ENCODE data around the gene PIGO. TPM values are rescaled to one million over a fixed set of nuclear protein-coding genes. Genes with fewer than 3 reads are reported as not detected.

The PIGO gene
- total RNA-seq, 1 experiment from 2014 or later, result 23.4 TPM

GRCh38 chr9:35097573-35097972 is 1.2 kb upstream of the PIGO start:
- Histone ChIP-seq H4K8ac (replicated peaks; ENCODE audit: insufficient read length, low read depth, low read length) (no peak overlapping the region), H4K20me1 (ENCODE audit: control insufficient read depth, insufficient read depth, insufficient read length) (no peaks in the 10 kb centered on the region), H3K4me2 (ENCODE audit: insufficient read depth, insufficient read length, low read length) (no peak overlapping the region), H3K23me2 (ENCODE audit: insufficient read length, low read depth, low read length, poor library complexity, severe bottlenecking) (peaks cover 11% of the 10 kb centered on the region), H3K23ac (ENCODE audit: insufficient read length, low read depth, low read length) (no peak overlapping the region), H3K9me3 (ENCODE audit: control insufficient read depth, low read depth, low read length) (no peaks in the 10 kb centered on the region), H2BK15ac (ENCODE audit: low read depth, low read length) (no peak overlapping the region), H3K4me1 (ENCODE audit: insufficient read depth, low read length) (no peaks in the 10 kb centered on the region), H2BK120ac (ENCODE audit: low read depth, low read length, poor library complexity, severe bottlenecking) (no peak overlapping the region), H2BK20ac (ENCODE audit: low read depth, low read length, poor library complexity, severe bottlenecking) (no peak overlapping the region), H4K91ac (ENCODE audit: insufficient read length, low read depth, low read length) (no peak overlapping the region), H2AK5ac (ENCODE audit: insufficient read length, low read length) (no peak overlapping the region), H3K27me3 (ENCODE audit: insufficient read depth, low read length) (no peaks in the 10 kb centered on the region), H3K18ac (ENCODE audit: insufficient read length, low read depth, low read length) (no peak overlapping the region), H3K4ac (ENCODE audit: low read depth, low read length) (no peak overlapping the region), H3K14ac (ENCODE audit: insufficient read depth, low read length) (no peak overlapping the region), H3K9ac (ENCODE audit: extremely low read depth, insufficient read length, low read length) (no peak overlapping the region), H4K5ac (ENCODE audit: insufficient read length, low read depth, low read length) (no peak overlapping the region), H3K79me2 (ENCODE audit: insufficient read depth, low read length) (peaks cover 5% of the 10 kb centered on the region; the same call in 1 of the 2 replicates), H3K79me1 (ENCODE audit: insufficient read depth, low read depth, low read length, poor library complexity, severe bottlenecking) (peaks cover 9% of the 10 kb centered on the region), H2BK12ac (ENCODE audit: insufficient read length, low read depth, low read length) (no peak overlapping the region), H2AFZ (ENCODE audit: low read length) (no peak overlapping the region), H2BK5ac (ENCODE audit: insufficient read length, low read length) (no peak overlapping the region), H3T11ph (ENCODE audit: low read length) (no peak overlapping the region), H3K27ac (ENCODE audit: insufficient read length, low read depth, low read length) (no peak overlapping the region), H3K56ac (ENCODE audit: insufficient read length, low read depth, low read length) (no peak overlapping the region)
- H3K9me3 Mint-ChIP-seq, result no peaks in the 10 kb centered on the region
- TF ChIP-seq CTCF (conservative IDR thresholded peaks at IDR 0.05), result no peak
- H3K4me3 Mint-ChIP-seq, result peak overlapping the region in 1 of 2 experiments; percentile 5; a peak in 1 of 5 replicates
- peaks cover 11 to 15% of the 10 kb centered on the region in 2 experiments for H3K4me1 Mint-ChIP-seq
- WGBS (ENCODE audit: extremely low coverage, insufficient read length, low lambda C conversion rate), result no CpG with 5 or more reads among the region's 3 CpGs
- H3K27me3 Mint-ChIP-seq (ENCODE audit: low read depth), result no peaks in the 10 kb centered on the region
- peaks cover 22 to 52% (median 44%) of the 10 kb centered on the region in 3 experiments for H3K36me3 Mint-ChIP-seq (ENCODE audit: insufficient read depth in 1 of 3, low read depth in 3 of 3)
- no peak overlapping the region for H3K27ac Mint-ChIP-seq
- DNase-seq, result no peak

Measured in H9 (cell line).